GM04503 (cell line): ENCODE data around the gene HSPA13.
"Not testable (repeated sequence)": the region's sequence is repeated elsewhere in the genome, so short reads cannot be mapped to it uniquely, and the experiment has no call there.

Experiments used
- DNase-seq: peaks from one replicate; pipeline ENCODE4 v3.0.0-alpha.2; 2012; ENCODE audit warnings: low read depth

The HSPA13 gene, protein sequence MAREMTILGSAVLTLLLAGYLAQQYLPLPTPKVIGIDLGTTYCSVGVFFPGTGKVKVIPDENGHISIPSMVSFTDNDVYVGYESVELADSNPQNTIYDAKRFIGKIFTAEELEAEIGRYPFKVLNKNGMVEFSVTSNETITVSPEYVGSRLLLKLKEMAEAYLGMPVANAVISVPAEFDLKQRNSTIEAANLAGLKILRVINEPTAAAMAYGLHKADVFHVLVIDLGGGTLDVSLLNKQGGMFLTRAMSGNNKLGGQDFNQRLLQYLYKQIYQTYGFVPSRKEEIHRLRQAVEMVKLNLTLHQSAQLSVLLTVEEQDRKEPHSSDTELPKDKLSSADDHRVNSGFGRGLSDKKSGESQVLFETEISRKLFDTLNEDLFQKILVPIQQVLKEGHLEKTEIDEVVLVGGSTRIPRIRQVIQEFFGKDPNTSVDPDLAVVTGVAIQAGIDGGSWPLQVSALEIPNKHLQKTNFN

DNA sequence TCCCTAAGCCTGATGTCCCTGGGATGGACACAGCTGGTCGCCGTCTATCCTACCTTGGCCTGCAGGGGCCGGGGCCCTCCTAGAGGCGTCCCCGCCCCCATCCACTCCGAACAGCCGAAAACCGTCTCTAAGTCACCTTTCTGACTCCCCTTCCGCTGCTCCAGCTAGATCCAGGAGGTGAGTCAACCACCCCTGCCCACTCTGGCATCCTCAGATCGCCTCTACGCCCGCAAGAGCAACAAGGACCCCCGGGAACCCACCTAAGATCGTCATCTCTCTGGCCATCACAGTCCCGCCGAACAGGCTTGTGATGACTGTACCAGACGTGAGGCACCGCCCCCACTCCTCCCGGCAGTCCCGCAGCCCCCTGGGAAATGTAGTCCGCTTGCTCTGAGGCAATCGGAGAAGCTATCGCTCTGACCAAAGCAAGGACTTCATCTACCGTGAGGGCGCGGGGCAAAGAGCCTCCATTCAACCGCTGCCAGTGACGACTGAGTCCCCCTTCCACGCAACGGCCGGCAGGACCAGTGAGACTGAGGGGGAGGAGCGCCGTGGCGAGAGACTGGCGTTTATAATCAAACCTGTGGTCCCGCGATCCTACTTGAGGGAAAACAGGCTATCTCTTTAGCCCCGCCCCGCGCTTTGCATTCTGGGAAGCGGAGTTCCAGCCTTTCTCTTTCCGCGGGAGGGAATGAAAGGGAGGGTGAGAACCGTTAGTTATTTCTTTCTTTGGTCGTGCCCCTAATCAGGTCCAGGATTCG, at the start of gene HSPA13:
HSPA13 (minus strand) TSS at position 312 of the 761 bp plus-strand sequence; CDS start at position 285, 27 bp downstream.
- peak; percentile 98 for DNase-seq

DNA sequence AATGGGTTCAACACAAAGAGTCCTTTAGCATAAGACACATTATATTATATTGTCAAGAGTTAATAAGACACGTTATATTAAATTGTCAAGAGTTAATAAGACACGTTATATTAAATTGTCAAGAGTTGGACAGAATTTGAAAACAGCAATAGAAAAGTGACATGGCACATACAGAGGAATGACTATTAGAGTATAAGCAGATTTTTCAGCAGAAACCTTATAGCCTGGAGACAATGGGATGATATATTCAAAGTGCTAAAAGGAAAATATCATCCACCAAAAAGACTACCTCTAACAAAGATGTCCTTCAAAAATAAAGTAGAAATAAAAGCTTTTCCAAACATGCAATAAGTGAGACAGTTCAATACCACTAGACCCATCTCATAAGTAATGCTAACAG, 36.0 kb upstream of the HSPA13 start:
- DNase-seq: no peak

DNA sequence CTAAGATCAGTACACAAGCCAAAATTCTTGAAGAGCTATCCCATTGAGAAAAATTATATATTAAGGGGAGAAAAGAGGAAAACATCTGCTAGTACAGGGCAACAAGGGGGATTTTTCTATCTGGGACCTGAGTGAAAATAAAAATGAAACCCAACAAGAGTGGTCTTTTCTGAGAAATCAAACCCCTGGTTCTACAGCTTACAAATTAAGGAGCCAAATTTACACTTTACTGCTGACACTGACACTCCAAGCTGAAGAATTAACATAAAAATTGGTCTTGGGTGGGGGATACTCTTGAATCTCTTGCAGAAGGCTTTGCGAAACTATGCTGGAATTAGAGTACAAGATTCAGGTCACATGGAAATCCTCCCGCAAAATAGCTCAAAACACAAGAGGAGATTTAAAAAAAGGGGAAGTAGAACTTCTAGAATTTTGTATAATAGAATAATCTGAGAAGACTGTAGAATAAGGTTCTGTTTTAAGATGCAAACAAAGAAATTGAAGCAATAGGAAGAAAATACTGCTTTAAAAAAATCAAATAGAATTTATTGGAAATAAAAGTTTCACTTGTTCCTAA, 32.1 kb upstream of the HSPA13 start:
- DNase-seq: no peak

DNA sequence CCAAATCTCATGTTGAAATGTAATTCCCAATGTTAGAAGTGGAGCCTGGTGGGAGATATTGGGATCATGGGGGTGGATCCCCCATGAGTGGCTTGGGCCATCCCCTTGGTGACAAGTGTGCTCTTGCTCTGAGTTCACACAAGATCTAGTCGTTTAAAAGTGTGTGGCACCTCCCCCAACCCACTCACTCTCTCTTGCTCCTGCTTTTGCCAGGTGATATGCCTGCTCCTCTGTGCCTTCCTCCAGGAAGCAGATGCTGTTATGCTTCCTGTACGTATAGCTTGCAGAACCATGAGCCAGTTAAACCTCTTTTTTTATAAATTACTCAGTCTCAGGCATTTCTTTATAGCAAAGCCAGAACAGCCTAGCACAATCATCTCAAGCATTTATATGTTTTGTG, 23.0 kb upstream of the HSPA13 start:
- DNase-seq: no peak

DNA sequence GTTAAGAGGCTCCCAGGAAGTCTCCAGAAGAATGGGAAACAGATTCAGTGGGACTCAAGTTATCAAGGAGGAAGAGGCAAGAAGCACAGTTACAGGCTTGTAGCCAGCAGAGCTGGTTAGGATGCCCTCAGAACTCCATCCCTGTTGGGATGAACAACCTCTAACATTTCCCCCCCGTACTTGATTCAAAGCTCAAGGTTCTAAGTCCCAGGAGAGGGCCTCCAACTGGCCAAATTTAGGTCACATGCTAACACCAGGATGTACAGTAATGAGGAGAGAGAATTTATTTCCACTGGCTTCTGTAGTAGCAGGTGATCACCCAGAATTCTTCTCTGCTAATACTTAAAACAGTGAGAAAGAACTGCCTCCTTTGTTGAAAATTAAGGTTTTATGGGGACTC, 22.3 kb upstream of the HSPA13 start:
- DNase-seq: no peak

DNA sequence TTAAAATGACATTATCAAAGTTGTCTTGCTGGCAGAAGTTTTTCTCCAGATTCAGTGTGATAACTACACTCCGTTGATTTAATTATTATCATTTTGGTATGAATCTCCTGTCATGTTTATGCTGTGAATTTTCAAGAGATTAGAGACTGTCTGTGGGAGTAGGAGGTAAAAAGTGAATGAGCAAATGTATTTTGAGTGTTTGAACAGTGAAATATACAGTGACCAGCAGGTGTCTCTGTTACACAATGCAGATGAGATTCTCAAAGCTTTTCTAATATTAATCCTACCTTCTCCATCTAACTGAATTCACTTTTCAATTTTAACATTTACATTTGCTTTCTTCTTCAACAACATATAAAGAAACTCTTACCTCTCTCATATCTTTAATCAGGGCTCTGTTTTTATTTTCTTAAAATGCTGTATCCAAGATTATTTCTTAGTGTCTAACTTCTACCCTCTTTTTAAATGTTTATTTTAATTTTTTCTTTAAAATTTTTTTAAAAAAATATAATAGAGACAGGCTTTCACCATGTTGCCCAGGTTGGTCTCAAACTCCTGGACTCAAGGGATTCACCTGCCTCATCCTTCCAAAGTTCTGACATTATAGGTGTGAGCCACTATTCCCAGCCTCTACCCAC, 20.9 kb upstream of the HSPA13 start:
- no peak for DNase-seq

DNA sequence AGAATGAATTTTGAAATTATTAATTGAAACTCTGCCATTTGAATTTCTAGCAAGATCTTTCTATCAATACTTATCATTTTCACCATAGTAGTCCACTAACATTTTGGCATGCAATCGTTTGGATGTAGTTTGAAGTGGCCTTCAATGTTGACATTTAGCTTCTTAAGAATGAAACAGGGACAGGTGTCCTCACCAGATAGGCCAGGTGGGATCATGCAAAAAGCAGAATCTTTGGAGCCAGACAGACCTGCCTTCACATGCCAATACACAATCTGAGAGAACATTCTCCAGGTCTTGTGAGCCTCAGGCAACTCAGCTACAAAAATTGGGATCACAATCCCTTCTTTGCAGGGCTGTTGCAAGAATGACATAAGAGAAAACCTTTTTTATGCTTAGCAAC, 18.3 kb upstream of the HSPA13 start:
- DNase-seq: no peak

DNA sequence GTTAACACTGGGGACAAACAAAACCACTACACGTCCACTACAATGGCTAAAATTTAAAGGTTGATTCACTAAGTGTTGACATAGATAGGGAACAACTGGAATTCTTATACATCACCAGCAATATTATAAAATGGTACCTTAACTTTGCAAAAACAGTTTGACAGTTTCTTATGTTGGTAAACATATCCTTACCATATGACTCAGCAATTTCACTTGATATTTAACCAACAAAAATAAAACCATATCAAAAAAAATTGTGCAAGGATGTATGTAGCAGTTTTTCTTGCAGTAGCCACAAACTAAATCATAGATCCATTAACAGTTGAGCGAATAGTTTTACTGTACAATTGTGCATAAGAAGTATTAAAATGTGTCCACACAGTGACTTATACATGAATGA, 5.3 kb upstream of the HSPA13 start:
- DNase-seq: no peak

DNA sequence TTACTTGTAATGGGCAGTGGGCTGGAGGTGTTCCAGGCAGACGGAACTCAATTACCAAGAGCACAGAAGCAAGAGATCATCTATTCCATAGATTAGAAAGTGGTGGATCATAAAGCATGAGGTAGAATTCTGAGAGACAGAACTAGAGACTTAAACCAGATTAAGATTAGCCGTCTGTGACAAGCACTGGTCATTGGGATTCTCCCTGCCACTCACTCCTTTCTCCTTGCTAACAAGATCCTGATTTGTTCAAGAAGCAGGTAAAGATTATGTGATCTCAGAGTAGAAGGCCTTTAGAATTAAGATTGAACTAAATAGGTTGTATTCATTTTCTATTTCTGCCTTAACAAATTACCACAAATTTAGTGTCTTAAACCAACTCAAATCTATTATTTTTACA, 1.5 kb upstream of the HSPA13 start:
- no peak for DNase-seq

DNA sequence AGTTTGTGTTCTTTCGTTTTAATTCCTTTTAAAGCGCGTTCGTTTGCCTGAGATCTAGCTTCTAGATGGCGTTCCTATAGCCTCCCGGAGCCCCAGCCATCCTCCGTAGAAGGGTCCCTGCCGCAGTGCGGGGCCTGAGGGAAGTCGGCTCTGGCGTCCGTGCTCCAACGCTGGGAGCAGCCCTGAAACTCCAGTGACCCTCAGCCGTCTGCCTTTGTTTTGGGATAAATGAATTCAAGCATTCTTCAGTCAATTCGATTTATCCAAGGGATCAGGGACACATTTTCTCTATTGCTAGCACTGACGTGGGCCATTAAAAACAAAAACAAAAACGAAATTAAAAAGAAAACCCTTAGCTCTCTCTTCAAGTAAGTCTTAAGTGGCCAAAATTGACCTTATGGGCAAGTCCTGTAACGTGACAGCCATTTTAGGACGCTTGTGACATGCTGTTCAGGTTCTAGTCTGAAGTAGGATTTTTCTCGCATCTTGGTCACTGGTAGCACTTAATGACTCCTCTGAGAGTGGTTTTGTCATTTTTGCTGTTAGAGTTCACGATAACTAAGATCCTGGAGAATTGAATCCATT, 742 bp upstream of the HSPA13 start:
- no peak for DNase-seq

DNA sequence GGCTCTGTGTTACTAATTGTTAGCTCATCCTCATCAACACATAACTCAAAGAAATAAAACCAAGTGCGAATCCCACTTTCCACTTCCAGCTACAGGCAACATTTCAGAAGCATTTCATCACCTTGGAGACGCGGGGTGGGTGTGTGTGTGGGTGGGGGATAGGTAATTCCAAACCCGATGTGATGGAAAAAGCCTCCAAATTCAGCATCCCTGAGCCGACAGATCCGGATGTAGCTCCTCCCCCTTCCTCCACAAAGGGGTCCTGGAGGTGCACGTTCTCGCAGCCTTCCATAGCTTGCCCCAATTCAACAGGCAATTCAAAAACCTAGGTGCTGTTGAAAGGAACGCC, 486 bp downstream of the HSPA13 start:
- no peak for DNase-seq

DNA sequence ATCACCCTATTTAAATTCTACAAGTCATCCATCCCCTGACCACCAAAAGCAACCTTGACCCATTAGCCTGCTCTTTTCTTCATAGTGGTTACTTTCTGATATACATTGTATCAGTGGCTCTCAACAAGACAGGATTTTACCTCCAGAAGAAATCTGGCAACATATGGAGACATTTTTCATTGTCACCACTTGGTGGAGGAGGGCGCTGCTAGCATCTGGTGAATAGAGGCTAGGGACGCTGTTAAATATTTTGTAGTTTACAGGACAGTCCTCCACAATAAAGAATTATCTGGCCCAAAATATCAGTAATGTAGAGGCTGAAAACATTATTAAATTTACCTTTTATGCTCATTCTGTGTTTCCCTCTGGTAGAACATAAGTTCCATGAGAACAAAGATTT, 6.1 kb downstream of the HSPA13 start:
- no peak for DNase-seq

DNA sequence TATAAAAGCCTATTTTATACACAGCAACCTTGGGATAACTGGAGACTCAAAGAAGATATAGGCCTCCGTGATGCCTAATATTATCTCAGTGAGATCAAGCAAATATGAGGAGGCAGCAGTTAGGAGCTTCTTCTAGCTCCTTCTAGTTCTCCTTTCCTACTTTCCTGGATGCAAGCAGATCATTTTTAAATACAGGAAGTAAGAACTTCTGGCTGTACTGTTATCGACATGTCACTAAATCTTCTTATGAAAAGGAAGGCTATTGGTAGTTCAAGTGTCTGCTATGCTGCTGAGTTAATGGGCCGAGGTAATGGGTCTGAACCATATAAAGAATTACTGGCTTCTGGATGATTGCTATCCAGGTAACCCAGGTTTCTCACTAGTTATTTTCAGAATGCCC, 15.9 kb downstream of the HSPA13 start:
- no peak for DNase-seq

DNA sequence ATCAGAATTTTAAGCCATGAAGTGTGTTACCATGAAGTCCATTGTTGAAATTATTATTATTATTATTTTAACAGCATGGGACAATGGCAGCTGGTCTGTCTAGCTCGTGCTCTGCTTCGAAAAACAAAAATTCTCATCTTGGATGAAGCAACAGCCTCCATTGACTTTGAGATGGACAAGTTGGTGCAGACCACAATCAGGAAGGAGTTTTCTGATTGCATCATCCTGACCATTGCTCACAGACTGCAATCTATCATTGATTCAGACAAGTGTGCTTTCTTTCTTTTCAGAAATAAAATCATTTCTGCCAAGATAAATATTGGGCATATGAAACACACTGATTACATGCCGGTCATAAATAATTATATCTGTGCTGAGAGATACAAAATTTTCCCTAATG, 21.0 kb downstream of the HSPA13 start:
- no peak for DNase-seq

DNA sequence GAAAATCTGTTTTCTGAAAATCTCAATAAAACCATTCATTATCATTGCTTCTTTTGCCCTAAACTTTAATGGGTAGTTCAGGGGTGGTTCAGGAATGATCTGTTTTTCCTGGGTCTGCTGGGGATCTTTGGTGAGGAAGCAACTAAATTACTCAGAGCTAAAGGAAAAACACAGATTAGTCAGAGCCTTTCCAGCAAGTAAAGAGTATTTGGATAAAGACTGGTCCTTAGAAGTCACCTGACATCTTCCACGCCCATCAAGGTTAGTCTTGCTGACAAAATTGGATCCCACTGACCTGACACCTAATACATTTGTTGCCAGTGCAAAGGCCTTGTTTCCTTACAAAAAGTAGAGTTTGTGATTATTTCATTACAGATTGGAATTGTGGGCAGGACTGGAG, 24.2 kb downstream of the HSPA13 start:
- DNase-seq: no peak

DNA sequence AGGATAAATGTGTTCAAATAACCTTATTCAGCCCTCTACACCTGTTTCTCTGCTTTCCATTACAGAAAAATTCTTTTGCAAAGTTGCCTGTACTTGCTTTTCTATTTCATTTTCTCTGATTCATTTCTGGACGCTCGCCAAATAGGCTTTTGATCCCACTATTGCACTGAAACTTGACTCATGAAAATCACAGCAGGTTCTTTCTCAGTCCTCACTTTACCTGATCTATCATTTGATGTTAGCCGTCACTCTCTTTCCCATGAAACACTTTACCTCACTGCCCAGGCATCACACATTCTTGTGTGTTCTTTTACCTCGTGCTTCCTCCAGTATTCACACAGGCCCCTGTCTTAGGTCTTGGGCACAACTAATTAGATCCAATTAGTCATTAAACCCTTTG, 26.2 kb downstream of the HSPA13 start:
- DNase-seq: no peak

DNA sequence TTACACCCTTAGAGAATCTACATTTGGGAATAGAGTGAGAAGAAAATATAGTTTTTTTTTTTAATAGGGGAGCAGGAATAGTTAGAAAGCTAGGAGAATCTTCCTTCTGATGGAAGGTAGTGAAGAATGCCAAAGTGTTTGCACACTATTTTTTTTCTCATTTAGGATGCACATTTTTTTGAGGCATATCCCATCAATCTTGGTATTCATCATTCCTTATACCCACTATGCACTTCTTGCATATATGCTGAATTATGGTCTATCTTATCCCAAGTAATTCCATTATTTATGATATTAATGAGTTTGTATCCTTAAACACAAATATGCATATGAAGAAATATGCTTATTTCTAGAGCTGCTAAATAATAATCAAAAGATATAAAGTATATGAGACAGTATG, 28.4 kb downstream of the HSPA13 start:
- DNase-seq: no peak

DNA sequence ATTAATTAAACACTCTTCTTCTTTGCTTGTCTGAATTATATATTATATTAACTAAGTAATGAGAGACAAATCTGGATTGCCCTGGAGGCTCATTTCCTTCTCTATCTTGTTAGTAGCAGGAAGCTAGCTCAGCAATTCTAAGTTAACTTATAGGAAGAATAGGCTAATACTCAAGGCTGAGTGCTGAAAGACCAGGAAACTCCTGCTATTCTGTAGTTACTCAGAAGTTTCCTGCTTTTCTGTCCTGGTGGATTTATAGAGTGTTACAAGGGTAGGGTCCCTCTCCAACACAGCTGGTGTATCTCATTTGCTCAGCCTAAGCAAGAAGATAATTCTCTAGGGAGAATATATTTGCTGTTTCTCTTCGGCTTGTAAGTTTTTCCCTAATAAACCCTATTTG, 29.2 kb downstream of the HSPA13 start:
- DNase-seq: no peak

DNA sequence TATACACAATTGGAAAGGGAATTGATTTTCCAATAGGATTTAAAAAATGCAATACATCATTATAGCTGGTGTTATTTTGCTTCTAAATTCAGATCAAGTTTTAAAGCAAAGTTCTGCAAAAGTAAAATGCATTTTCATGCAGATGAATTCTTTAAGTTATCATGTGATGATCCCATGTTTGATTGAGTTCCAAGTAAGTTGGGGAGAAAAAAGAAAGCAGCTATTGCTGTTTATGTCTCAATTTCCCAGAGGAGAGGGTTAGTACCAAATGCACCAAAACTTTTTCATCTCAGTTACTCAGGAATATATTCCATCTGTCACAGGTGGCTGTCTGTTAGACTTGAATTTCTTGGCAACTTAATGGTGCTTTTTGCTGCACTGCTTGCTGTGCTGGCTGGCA, 29.7 kb downstream of the HSPA13 start:
- DNase-seq: no peak

DNA sequence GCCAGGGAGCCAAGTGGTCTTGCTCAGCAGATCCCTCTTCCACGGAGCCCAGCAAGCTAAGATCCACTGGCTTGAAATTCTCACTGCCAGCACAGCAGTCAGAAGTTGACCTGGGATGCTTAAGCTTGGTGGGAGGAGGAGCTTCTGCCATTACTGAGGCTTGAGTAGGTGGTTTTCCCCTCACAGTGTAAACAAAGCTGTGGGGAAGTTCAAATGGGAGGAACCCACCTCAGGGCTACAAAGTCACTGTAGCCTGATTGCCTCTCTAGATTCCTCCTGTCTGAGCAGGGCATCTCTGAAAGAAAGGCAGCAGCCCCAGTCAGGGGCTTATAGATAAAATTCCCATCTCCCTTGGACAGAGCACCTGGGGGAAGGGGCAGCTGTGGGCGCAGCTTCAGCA, 55.6 kb downstream of the HSPA13 start:
- not testable (repeated sequence) for DNase-seq

DNA sequence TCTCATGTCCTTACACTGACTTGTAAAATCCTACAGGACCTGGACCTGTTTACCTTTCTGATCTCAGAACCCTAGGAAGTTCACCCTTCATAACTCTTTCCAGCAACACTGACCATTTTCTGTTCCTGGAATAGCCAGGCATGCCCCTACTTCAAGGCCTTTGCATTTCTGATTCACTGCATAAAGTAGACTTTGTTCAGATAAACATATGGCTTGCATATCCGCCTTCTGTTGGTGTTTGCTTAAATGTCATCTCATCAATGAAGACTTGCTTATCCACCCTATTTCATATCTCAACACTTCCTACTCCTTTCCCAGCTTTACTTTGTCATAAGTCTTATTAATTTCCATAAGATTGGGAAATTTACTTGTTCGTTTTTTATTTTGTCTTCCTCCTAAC, 57.4 kb downstream of the HSPA13 start:
- no peak for DNase-seq
